Cortex of kidney (tissue), 1 donor: ENCODE measurements around the gene CACNA1B.

Experiments used
- DNase-seq: peaks from one replicate; lab custom pipeline; 2025; lab: John Stamatoyannopoulos, UW

Gene CACNA1B

GRCh38 chr9:137986268-137987099 lies 108.9 kb downstream of the CACNA1B start:
- DNase-seq = no peak

GRCh38 chr9:137987244-137988030 lies 109.9 kb downstream of the CACNA1B start:
- DNase-seq = no peak

- DNase-seq = no peak
These were observed 110.5 kb downstream of the CACNA1B start for GRCh38 chr9:137988051-137988450.

- DNase-seq = no peak
These were observed 111.1 kb downstream of the CACNA1B start for GRCh38 chr9:137988701-137989100.

- no peak for DNase-seq
These were observed 111.6 kb downstream of the CACNA1B start for GRCh38 chr9:137989156-137989555.

- DNase-seq = no peak
These were observed 112.6 kb downstream of the CACNA1B start for GRCh38 chr9:137989999-137990715.

GRCh38 chr9:138003485-138004190 lies 126.1 kb downstream of the CACNA1B start:
- DNase-seq = no peak

- DNase-seq = no peak
These were observed 129.1 kb downstream of the CACNA1B start for GRCh38 chr9:138006576-138007233.

- DNase-seq = no peak
These were observed 130.0 kb downstream of the CACNA1B start for GRCh38 chr9:138007566-138007917.

GRCh38 chr9:138007918-138008841 lies 130.6 kb downstream of the CACNA1B start:
- DNase-seq = no peak

- no peak for DNase-seq
These were observed 131.6 kb downstream of the CACNA1B start for GRCh38 chr9:138009016-138009802.

- no peak for DNase-seq
These were observed 132.5 kb downstream of the CACNA1B start for GRCh38 chr9:138009803-138010690.

- DNase-seq = no peak
These were observed 133.3 kb downstream of the CACNA1B start for GRCh38 chr9:138010861-138011260.

GRCh38 chr9:138011951-138012500 lies 134.4 kb downstream of the CACNA1B start:
- no peak for DNase-seq

GRCh38 chr9:138013273-138013672 lies 135.7 kb downstream of the CACNA1B start:
- DNase-seq = no peak

GRCh38 chr9:138013836-138014562 lies 136.4 kb downstream of the CACNA1B start:
- DNase-seq = no peak

GRCh38 chr9:138014563-138014945 lies 137.0 kb downstream of the CACNA1B start:
- no peak for DNase-seq
